Gastrocnemius medialis (tissue), 4 donors: Measurements from ENCODE around the gene NKD2. TPM values are rescaled to one million over a fixed set of nuclear protein-coding genes. Genes with fewer than 3 reads are reported as not detected.

Source experiments
- ATAC-seq, 2 donors: fragments of 150-250 bp; one replicate each; pipeline ENCODE4 v1.9.1; 2016
- DNase-seq, 2 donors: peaks; one replicate each; pipeline ENCODE4 v3.0.0-alpha.2; 2019
- H3K27ac ChIP-seq, 4 donors: fragments of 200-600 bp; sonication (generic); 1 replicate in 1 of 4; 2 replicates in 3 of 4; pipeline ENCODE4 v1.5.1; 2016 to 2018; ENCODE audit warnings: mild to moderate bottlenecking in 2 of 4, moderate library complexity in 1 of 4
- H3K27me3 ChIP-seq, 3 donors: fragments of 200-600 bp; sonication (generic) in 2 of 3; 1 replicate in 1 of 3; 2 replicates in 2 of 3; pipeline versions ENCODE4 v1.5.1 to v1.6.0; 2016 to 2019; ENCODE audit warnings: mild to moderate bottlenecking in 1 of 3, moderate library complexity in 1 of 3
- H3K36me3 ChIP-seq, 2 donors: fragments of 200-600 bp; sonication (generic) in 1 of 2; one replicate each; pipeline ENCODE4 v1.5.1; 2017 to 2018
- H3K4me1 ChIP-seq, 2 donors: fragments of 200-600 bp; sonication (generic) in 1 of 2; one replicate each; pipeline ENCODE4 v1.5.1; 2016 to 2017; ENCODE audit warnings: mild to moderate bottlenecking in 2 of 2
- H3K4me3 ChIP-seq, 4 donors: fragments of 200-600 bp; sonication (generic) in 3 of 4; 1 replicate in 1 of 4; 2 replicates in 3 of 4; pipeline ENCODE4 v1.5.1; 2016 to 2019; ENCODE audit warnings: mild to moderate bottlenecking in 2 of 4
- H3K9me3 ChIP-seq, 3 donors: fragments of 200-600 bp; sonication (generic) in 2 of 3; 1 replicate in 1 of 3; 2 replicates in 2 of 3; pipeline ENCODE4 v1.5.1; 2016 to 2019
- CTCF ChIP-seq, 5 experiments: fragments of 450-650 bp in 3 of 5; fragments of 200-600 bp in 2 of 5; sonication (generic) in 2 of 5; IDR thresholded peaks in 4 of 5; conservative IDR thresholded peaks in 1 of 5; 1 replicate in 4 of 5; 2 replicates in 1 of 5; pipeline ENCODE4 v1.5.1; 2016 to 2019; ENCODE audit warnings: antibody characterized with exemption in 5 of 5, mild to moderate bottlenecking in 3 of 5, moderate library complexity in 3 of 5
- POLR2A ChIP-seq, 2 donors: fragments of 450-650 bp; IDR thresholded peaks; one replicate each; pipeline ENCODE4 v1.6.1; 2017; ENCODE audit warnings: antibody characterized with exemption in 2 of 2, mild to moderate bottlenecking in 2 of 2, moderate library complexity in 2 of 2
- in situ Hi-C, 4 donors: fragments of 200-750 bp; cut with MboI; loops; one replicate each; pipeline versions ENCODE4 v1.15.0 to v1.8.0; 2017; ENCODE audit warnings: low sequenced_read_pairs in 4 of 4
- intact Hi-C: fragments of 100-400 bp; cut with DNase I; formaldehyde crosslinking; loops from one replicate; pipeline ENCODE4 v1.15.1; 2023; ENCODE audit warnings: low total_unique reads
- total RNA-seq, 4 donors: library from RNA; depleted of rRNA; stranded (reverse); fragments of >200 nt; gene quantifications; one replicate each; pipeline versions ENCODE4 v1.1.0 to v1.2.3, GENCODE V29; 2016

Gene NKD2
- total RNA-seq, 4 donors from 2014 or later = not detected

GRCh38 chr5:1068204-1068894, 59.7 kb downstream of the NKD2 start:
- intact Hi-C loops = no loop called here
- TF ChIP-seq CTCF (IDR thresholded peaks at IDR 0.05 in 4 of 5, conservative IDR thresholded peaks at IDR 0.05 in 1 of 5) = no peak
- no peak for TF ChIP-seq POLR2A (IDR thresholded peaks at IDR 0.05)
- no peaks in the 10 kb centered on the region for H3K36me3 ChIP-seq
- ATAC-seq (no peak), DNase-seq (no peak)
- H3K4me3 ChIP-seq = no peak overlapping the region
- H3K27me3 ChIP-seq = no peaks in the 10 kb centered on the region
- H3K9me3 ChIP-seq = no peaks in the 10 kb centered on the region
- in situ Hi-C loops = no loop called here
- H3K4me1 ChIP-seq = no peaks in the 10 kb centered on the region
- H3K27ac ChIP-seq = no peak overlapping the region

- intact Hi-C loops (no loop called here), in situ Hi-C loops (no loop called here)
- ATAC-seq (no peak), DNase-seq (no peak)
- TF ChIP-seq POLR2A (IDR thresholded peaks at IDR 0.05) = no peak
- no peak for TF ChIP-seq CTCF (IDR thresholded peaks at IDR 0.05 in 4 of 5, conservative IDR thresholded peaks at IDR 0.05 in 1 of 5)
- Histone ChIP-seq H3K4me1 (no peaks in the 10 kb centered on the region), H3K4me3 (no peak overlapping the region), H3K27ac (no peak overlapping the region), H3K27me3 (no peaks in the 10 kb centered on the region), H3K9me3 (no peaks in the 10 kb centered on the region), H3K36me3 (no peaks in the 10 kb centered on the region)
These were observed 60.5 kb downstream of the NKD2 start for GRCh38 chr5:1068895-1069719.

- in situ Hi-C loops (no loop called here), intact Hi-C loops (no loop called here)
- Histone ChIP-seq H3K4me1 (no peaks in the 10 kb centered on the region), H3K27ac (no peak overlapping the region), H3K27me3 (no peaks in the 10 kb centered on the region), H3K4me3 (no peak overlapping the region), H3K36me3 (no peaks in the 10 kb centered on the region), H3K9me3 (no peaks in the 10 kb centered on the region)
- ATAC-seq (no peak), DNase-seq (no peak)
- TF ChIP-seq CTCF (IDR thresholded peaks at IDR 0.05 in 4 of 5, conservative IDR thresholded peaks at IDR 0.05 in 1 of 5) (no peak), POLR2A (IDR thresholded peaks at IDR 0.05) (no peak)
These were observed 61.1 kb downstream of the NKD2 start for GRCh38 chr5:1069720-1070088.

GRCh38 chr5:1073239-1074102, 64.9 kb downstream of the NKD2 start:
- Histone ChIP-seq H3K4me1 (no peaks in the 10 kb centered on the region), H3K36me3 (no peaks in the 10 kb centered on the region), H3K27me3 (no peaks in the 10 kb centered on the region), H3K4me3 (no peak overlapping the region), H3K27ac (no peak overlapping the region), H3K9me3 (no peaks in the 10 kb centered on the region)
- ATAC-seq = no peak
- TF ChIP-seq POLR2A (IDR thresholded peaks at IDR 0.05) = no peak
- TF ChIP-seq CTCF (IDR thresholded peaks at IDR 0.05 in 4 of 5, conservative IDR thresholded peaks at IDR 0.05 in 1 of 5) = no peak
- in situ Hi-C loops = no loop called here
- intact Hi-C loops = no loop called here
- DNase-seq = no peak
